Measurements from ENCODE around the gene PTBP3.
"Not testable (repeated sequence)": the region's sequence is repeated elsewhere in the genome, so short reads cannot be mapped to it uniquely, and the experiment has no call there.

PTBP3 gene

GRCh38 chr9:112322701-112323377 is 10.6 kb downstream of the PTBP3 start:
- no peak for DNase-seq

GRCh38 chr9:112316258-112316943 is 17.0 kb downstream of the PTBP3 start:
- no peak for DNase-seq

GRCh38 chr9:112315331-112316257 is 17.8 kb downstream of the PTBP3 start:
- no peak for DNase-seq

- DNase-seq: no peak
These were observed 21.3 kb downstream of the PTBP3 start for GRCh38 chr9:112312139-112312538.

DNA sequence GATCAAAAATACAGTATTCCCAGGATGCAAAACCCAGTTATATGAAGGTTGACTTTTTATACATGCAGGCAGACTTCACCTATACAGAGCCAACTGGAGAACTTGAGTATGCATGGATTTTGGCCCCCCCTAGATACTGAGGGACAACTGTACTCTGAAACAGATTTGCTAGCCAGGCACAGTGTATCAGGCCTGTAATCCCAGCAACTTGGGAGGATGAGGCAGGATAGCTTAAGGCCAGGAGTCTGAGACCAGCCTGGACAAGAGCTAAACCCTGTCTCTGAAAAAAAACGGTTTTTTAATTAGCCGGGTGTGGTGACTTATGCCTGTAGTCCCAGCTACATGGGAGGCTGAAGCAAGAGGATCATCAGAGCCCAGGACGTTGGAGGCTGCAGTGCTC is 21.9 kb downstream of the PTBP3 start:
- DNase-seq: no peak

- DNase-seq: no peak
These were observed 22.6 kb downstream of the PTBP3 start for GRCh38 chr9:112310826-112311225.

GRCh38 chr9:112308588-112308987 is 24.8 kb downstream of the PTBP3 start:
- DNase-seq: no peak

DNA sequence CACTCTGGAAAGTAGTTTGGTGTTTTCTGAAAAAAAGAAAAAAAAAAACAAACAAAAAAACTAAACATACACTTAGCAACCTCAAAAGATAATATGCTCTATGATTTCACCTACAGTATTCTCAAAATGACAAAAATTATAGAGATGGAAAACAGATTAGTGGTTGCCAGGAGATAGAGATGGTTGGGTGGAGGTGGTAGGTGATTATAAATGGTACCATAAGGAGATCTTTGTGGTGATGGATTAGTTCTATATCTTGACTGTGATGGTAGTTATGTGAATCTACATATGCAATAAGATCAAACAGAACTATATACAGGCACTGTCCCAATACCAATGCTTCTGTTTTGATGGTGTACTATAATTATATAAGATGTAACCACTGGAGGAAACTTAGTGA is 32.0 kb downstream of the PTBP3 start:
- DNase-seq: no peak

- no peak for DNase-seq
These were observed 33.9 kb downstream of the PTBP3 start for GRCh38 chr9:112299514-112299913.

DNA sequence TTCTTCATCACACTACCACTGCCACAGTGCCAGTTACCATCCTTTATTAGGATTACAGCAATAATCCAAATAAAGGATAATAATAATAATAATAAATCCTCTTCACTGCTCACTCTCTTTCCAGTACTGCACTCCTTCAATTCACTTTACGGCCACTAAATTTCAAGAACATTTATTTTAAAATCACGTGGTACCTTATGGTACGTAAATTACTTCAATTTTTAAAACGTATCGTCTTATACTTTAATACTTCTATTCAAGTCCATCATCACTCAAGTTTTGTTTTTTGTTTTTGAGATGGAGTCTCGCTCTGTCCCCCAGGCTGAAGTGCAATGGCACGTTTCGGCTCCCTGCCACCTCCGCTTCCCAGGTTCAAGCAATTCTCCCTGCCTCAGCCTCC is 36.5 kb downstream of the PTBP3 start:
- no peak for DNase-seq

DNA sequence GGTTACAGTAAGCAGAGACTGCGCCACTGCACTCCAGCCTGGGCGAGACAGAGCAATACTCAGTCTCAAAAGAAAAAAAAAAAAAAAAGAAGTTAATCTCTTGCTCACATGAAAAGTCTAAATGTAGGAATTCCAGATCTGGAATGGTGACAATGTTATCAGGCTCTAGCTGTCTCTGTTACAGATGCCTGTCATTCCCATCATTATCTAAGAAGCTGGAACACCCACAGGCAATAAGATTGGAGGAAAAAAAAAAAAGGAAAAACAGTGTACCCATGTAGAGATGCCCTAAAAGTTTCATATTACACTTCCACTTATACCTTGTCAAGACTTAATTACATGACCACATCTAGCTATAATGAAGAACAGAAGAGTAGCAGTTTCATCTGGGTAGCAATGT is 38.2 kb downstream of the PTBP3 start:
- no peak for DNase-seq

- no peak for DNase-seq
These were observed 45.4 kb downstream of the PTBP3 start for GRCh38 chr9:112288029-112288428.

- DNase-seq: no peak
These were observed 46.5 kb downstream of the PTBP3 start for GRCh38 chr9:112286926-112287325.

DNA sequence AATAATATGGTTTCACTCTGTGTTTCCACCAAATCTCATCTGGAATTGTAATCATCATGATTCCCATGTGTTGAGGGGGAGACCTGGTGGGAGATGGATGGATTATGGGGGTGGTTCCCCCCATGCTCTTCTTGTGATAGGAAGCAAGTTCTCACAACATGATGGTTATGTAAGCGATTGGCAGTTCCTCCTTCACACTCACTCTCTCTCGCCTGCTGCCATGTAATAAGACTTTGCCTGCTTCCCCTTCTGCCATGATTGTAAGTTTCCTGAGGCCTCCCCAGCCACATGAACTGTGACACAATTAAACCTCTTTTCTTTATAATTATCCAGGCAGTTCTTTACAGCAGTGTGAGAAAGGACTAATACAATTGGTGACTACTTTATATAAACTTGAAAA is 48.4 kb downstream of the PTBP3 start:
- DNase-seq: no peak

GRCh38 chr9:112283582-112284253 is 49.7 kb downstream of the PTBP3 start:
- no peak for DNase-seq

GRCh38 chr9:112282841-112283240 is 50.6 kb downstream of the PTBP3 start:
- not testable (repeated sequence) for DNase-seq

DNA sequence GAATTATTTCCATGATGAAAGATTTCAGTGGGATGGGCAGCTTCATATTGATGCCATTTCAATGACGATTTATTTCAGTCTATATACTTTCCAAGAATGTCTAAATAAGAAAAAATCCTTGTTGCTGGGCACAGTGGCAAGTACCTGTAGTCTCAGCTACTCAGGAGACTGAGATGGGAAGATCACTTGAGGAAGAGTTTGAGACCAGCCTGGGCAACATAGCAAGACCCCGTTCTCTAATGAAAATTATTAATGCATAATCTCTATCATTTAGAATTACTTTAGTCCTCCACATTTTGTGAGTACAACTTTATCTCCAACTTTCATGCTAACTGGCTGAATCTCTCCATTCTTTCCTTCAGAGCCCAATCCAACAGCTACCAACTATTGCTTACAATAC is 52.5 kb downstream of the PTBP3 start:
- DNase-seq: no peak

GRCh38 chr9:112279501-112279900 is 53.9 kb downstream of the PTBP3 start:
- no peak for DNase-seq

GRCh38 chr9:112278152-112278551 is 55.3 kb downstream of the PTBP3 start:
- no peak for DNase-seq

DNA sequence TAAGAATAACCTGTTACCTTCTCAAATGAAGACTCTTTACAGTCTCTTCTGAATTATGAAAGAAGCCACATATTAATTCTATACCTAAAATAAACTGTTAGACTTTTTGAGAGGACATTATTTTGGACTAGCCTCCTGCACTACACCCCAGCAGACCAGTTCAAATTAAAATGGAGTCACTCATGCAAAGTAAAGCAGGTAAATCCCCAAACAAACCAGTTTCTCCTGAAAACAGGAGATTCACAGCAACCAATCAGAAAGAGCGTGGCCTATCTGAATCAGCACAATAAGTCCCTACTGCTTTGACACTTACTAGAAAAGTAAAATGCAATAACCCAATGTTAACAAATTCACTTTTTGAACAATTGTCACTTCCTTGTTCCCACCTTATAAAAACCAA is 58.8 kb downstream of the PTBP3 start:
- no peak for DNase-seq

DNA sequence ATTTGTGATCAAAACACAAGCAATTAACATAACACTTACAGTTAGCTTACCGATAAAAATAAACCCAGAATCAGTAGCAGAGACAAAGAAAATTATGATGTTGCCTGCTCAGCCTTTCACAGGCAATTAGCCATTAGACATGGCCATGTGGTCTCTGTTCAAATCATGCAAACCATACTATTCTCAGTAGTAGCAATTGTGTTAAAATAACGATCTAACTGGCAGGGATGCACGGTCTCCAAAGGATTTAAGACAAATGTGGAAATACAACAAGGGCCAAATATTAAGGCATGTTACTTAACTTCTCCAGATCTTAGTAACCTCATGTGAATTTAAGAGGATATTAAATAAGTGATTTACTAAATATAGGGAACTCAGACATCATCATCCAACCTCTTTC is 59.5 kb downstream of the PTBP3 start:
- peak; percentile 37 for DNase-seq

DNA sequence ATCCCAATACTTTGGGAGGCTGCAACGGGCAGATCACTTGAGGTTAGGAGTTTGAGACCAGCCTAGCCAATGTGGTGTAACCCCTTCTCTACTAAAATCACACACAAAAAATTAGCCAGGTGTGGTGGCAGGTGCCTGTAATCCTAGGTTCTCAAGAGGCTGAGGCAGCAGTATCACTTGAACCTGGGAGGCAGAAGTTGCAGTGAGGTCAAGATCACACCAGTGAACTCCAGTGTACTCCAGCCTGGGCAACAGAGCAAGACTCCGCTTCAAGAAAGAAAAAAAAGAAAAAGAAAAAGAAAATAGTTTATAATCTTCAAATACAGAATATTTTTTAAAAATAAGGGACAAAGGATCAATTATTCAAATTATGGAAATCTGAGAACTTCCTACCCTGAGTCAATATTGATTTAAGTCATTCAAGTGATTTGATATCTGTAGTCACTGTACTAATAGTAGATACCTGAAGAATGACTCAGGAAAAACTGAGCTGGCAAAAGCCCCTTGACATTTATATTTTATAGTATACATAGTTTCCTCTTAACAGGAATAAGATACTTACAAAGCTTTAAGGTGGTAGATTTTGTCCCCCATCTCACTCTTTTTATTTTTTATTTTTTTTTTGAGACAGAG is 61.8 kb downstream of the PTBP3 start:
- DNase-seq: no peak

DNA sequence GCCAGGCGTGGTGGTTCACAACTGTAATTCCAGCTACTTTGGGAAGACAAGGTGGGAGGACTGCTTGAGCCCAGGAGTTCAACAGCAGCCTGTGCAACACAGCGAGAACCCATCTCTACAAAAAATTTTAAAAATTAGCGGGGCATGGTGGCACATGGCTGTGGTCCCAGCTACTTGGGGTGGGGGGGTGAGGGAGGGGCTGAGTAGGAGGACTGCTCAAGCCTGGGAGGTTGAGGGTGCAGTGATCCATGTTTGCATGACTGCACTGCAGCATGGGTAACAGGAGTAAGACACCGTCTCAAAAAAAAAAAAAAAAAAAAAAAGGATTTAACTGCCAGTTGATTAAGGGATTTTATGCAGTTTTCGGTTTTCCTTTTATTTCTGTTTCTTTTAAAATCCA is 65.0 kb downstream of the PTBP3 start:
- peak; percentile 4 for DNase-seq

Data from NCI-H2171 treated with DMSO at 0.1 percent for 48 hours (cell line).